ENCODE results near the gene FOXF1.

FOXF1 gene

GRCh38 chr16:86492961-86493629, 17.2 kb upstream of the FOXF1 start:
- no peak for DNase-seq

DNA sequence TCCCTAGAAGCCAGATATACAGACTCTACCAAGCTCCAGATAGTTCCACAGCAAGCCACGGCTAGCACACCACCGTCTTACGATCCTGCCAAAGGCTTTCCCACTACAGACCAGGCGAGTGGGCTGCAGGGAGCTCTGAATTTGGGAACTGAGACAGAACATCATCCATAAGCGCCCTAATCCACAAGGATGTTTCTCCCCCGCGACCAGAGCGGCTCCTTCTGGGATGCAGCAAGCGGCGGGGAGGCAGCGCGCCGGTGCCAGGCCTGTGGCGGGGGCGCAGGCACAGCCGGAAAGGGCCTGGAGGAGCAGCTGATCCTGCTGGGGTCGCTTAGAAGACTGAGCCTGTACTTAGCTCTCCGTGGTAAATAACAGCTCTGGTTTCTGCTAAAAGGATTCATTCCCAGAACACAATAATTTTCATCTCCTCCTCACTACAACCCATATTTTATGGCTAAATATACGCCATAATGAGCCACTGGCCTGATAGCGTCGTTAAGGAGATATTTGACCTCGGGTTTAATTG, 16.2 kb upstream of the FOXF1 start:
- DNase-seq = no peak

DNA sequence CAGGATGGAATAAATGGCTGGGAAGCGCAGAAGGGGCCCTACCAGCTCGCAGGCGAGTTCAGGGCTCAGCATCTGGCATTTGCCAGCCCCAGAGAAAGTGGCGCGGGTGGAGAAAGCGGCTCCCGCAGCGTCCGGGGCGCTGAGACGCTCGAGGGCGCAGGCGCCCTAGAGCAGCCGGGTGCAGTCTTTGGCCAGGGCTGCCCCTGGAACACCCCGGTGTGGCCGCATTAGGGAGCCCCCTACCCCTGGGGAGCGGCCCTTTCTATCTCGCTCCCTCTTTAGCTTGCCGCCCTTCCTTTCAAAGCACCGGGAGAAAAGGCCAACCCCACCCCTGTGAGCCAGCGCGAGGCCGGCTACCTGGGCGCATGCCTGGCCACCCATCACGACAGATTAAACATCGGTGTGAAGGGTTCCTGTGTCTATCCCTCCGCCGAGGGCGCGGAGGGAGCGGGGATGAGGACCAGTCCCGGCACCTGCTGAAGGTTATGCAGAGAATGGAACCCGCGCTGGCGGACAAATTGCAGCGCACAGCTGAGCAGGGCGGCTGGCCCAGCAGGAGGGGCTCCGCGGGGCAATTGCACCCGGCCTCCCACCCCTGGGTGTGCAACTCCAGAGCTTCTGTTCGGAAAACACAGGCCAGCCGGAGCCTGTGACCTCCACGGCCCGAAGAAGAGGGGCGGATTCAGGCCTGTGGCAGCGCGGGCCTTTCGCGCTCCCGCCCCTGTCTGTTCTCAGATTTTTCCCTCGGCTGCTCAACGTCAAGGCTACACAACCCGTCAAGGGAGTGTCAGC, 15.6 kb upstream of the FOXF1 start:
- DNase-seq = no peak

GRCh38 chr16:86495357-86495701, 15.0 kb upstream of the FOXF1 start:
- DNase-seq = no peak

GRCh38 chr16:86495756-86496261, 14.5 kb upstream of the FOXF1 start:
- DNase-seq = no peak

- DNase-seq = no peak
Observed at GRCh38 chr16:86496262-86496928, 13.9 kb upstream of the FOXF1 start.

DNA sequence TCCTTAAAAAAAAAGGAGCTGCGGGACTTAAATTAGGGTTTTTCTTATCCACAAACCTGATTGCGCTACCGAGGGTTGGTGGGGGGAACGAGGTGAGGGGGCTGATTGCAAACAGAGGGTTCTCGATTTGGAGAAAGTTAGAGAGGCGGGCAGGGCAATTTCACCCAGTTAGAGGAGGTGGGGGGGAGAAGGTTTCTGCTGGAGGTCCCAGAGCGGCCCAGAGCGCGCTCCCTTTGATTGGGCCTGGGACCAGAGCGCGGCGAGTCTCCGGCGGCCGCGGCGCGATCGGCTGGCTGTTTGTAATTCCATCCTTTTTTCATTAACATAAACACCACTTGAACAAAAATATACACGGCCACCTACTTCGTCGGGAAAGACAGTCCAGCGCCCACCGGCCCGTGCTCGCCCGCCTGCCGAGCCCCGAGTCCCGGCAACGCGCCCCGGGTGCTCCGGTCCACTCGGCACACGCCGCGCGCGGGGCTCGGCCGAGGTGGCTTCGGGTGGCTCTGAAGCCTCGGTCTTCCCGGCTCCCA, 13.3 kb upstream of the FOXF1 start:
- DNase-seq = no peak

DNA sequence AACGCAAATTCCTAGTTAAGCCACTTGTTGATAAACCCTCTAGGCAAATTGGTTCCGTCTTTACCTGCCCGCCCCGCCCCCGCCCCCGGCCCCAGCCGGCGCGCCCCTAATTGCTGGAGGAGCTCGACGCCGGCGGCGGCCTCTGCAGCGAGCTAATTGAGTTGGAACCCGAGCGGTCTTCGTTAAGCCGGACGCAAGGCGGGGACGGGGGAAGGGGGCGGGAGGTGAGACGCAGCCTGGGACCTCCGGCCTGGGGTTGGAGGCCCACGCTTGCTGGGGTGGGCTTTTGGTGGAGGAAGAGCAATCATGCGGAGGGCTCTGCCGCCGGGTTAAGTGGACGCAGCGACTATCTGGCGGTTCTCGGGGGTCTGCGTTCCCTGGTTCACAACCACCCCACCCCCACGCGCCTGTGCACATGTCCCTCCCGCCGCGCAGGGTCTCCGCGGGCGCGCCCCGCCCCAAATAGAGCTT, 12.7 kb upstream of the FOXF1 start:
- DNase-seq = no peak

GRCh38 chr16:86498155-86498670, 12.1 kb upstream of the FOXF1 start:
- no peak for DNase-seq

DNA sequence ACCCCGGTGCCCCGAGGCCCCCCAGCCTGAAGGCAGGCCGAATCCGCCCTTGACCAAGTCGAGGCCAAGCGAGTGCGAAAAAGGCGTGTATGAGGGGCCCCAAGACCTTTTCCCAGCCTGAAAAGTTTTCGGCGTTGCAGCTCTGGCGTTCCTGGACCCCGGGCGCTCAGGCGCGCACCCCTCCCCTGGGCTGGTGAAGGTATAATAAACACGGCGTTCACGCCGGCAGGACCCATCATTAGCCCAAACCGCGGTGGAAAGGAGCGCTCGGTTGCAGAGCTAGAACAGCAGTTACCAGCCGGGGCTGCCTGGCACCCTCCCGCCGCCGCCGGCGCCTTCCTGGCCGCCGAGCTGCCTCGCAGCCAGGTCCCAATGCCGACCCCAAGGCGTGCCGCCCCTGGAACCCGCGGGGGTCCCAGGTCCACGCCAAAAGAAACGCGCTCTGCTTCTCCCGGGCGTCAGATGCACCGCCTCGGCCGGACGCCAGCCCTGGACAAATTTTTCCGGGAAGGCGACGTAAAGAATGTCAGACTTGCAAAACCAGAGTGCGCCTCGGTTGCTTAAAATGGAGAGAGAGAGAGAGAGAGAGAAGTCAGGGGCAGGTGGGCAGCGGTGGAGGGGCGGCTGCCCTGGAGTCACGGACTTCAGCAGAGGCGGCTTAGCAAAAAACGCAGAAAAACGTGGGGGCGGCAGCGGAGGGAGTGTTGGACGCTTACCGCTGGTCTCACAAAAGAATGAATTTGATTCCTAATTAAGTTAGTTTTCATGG, 11.5 kb upstream of the FOXF1 start:
- DNase-seq = no peak

DNA sequence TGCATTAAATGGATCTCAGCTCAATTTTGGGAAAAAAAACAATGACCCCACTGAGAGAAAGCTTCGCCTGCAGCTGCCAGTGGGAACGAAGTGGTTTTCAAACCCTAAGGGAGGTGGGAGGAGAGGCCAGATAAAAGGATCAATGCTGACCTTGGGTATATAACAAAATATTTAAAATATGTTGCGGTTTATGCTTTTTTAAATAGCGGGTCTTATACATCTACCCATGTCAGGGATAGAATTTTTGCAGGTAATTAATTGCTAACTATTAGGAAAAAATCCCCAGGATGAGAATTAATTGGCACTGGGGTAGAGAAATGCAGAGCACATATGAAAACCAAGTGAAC, 10.9 kb upstream of the FOXF1 start:
- no peak for DNase-seq

DNA sequence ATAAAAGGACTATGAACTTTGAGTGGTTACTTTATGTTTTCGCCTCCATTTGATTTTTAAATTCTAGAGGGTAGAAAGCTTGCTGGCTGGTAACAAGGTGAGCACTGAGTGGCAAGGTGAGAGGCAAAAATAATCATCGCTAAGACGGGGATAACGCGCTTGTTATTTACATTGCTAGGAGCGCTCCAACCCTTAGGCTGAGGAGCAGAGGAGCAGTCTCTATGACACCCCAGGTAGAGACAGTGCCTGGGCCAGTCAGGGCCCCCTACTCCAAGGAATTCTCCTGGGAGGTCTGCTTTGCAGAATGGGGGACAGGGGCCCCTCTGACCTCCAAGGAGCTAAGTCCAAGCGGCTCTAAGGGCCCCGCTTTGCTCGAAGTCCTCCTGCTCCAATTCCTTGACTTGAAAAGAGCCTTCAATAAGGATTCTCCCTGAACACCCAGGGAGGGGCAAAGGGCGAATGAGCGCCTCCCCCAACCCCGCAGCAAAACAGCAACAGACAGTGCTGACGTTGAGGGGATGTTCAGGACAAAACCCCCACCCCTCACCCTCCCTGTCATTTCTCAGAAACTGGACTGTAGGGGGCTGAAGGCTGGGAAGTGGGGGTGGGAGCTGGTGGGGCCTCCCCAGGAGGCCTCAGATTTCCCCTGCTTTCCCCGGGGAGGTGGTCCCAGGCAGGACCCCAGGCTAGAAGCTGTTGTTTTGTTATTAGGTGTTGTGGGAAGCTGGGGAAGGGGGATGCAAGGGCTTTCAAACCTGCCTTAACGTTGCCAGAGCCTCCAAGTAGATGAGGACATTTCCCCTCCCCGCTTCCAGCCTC, 10.2 kb upstream of the FOXF1 start:
- DNase-seq = no peak

GRCh38 chr16:86500708-86501510, 9.4 kb upstream of the FOXF1 start:
- DNase-seq = no peak

GRCh38 chr16:86501989-86502855, 8.1 kb upstream of the FOXF1 start:
- no peak for DNase-seq

GRCh38 chr16:86502856-86503748, 7.2 kb upstream of the FOXF1 start:
- no peak for DNase-seq

DNA sequence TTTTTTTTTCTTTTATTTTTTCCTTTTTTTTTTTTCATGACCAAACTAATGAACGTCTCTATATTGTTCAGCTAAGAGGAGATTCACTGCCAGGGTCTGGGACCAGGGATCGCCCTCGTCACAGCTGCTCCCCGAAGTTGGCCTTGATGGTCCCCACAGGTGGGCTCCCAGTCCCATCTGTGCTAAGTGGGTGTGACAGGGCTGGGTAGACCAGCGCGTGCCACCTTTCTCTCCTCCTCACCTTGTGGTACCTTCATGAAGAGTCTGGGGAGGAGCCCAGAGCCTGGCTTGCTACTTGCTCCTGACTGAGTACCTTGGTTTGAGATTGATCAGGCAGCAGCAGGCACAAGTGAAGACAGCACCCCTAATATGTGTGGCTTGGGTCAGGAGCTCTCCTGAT, 6.5 kb upstream of the FOXF1 start:
- DNase-seq = no peak

DNA sequence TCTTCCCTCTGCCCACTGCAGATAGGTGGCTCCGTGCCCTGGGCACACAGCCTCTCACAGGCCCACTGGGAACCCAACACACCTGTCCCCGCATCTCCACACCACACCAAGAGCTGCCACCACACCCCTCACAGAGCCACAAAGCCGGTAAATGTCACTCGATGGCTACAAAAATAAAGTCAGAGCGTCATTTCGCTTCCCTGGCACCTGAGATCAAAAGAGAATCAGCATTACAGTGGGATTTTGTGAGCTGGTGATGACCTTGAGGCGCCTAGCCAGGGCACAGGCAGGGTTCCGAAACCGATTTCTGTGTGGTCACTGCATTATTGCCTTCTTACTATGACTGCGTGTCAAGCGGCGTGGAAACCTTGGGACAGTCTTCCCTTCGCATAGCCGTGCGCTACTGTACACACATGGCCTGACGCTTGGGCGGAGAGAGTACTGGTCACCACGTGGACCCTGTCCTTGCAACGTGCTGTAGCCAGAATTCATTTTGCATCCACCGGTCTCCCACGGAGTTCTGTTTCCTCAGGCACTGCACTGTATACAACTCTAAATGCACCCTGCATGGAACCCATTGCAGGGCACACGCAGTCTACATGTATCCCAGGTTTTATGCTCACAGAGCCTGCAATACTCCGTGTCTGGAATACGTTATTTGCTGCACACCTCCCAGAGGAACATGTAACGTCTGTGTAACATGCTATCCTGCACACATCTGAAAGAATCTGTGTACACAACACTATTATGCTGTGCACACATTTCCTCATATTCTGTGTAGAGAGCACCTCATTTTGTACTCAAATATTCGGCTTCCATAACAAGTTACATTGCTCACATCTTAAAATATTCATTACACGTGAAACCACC, 5.8 kb upstream of the FOXF1 start:
- no peak for DNase-seq

Measured in CD4-positive, alpha-beta T cell treated with Interleukin-12 subunit alpha and Interleukin-12 subunit beta, for 1 hour (primary cell).